IMR-90 (cell line): ENCODE results near the gene NPTN. TPM values are rescaled to one million over a fixed set of nuclear protein-coding genes. Genes with fewer than 3 reads are reported as not detected.
A peak's percentile ranks its signal among the peaks of the same experiment; 100 is the strongest.

ENCODE experiments used
- ATAC-seq: fragments of 200-7000 bp; cut with Tn5 transposase; 2 replicates; pipeline ENCODE4 v1.9.1; 2020; ENCODE audit warnings: low read depth, mild to moderate bottlenecking, moderate library complexity
- BruUV-seq: library from RNA; stranded (reverse); fragments of 400-500 nt; replicated peaks from 2 replicates; lab custom pipeline; 2021; lab: Mats Ljungman, UMichigan
- CTCF ChIA-PET: fragments of 300-600 bp; formaldehyde crosslinking; extraction: SDS; loops from one replicate; lab custom pipeline; 2021; ENCODE audit warnings: antibody characterized with exemption; lab: Yijun Ruan, JAX
- POLR2A ChIA-PET: fragments of 300-600 bp; sonication (Branson Sonifier 250); formaldehyde crosslinking; loops from one replicate; lab custom pipeline; 2022; ENCODE audit warnings: antibody characterized with exemption; ENCODE audit not compliant: unreplicated experiment; lab: Charles Lee
- DNase-seq: peaks from one replicate; pipeline ENCODE4 v3.0.0; 2013
- H2AFZ ChIP-seq: replicated peaks from 2 replicates; pipeline ENCODE3; 2013; ENCODE audit warnings: low read length, mild to moderate bottlenecking; ENCODE audit not compliant: poor library complexity
- H2AK5ac ChIP-seq: 2 replicates; pipeline ENCODE4 v1.6.1; 2013; ENCODE audit warnings: low read depth, low read length, inconsistent platforms
- H2AK9ac ChIP-seq: replicated peaks from 2 replicates; pipeline ENCODE3; 2013; ENCODE audit warnings: mild to moderate bottlenecking, low read depth, low read length, moderate library complexity; ENCODE audit not compliant: poor library complexity
- H2BK120ac ChIP-seq: 2 replicates; pipeline ENCODE4 v1.6.1; 2013; ENCODE audit warnings: low read depth, low read length, inconsistent platforms
- H2BK15ac ChIP-seq: 3 replicates; pipeline ENCODE4 v1.6.1; 2013; ENCODE audit warnings: low read depth, low read length, inconsistent platforms
- H2BK20ac ChIP-seq: 2 replicates; pipeline ENCODE4 v1.6.1; 2013; ENCODE audit warnings: low read depth, mild to moderate bottlenecking, inconsistent platforms, low read length, moderate library complexity
- H2BK5ac ChIP-seq: 2 replicates; pipeline ENCODE4 v1.6.1; 2013; ENCODE audit warnings: mild to moderate bottlenecking, low read depth, low read length, inconsistent platforms; ENCODE audit not compliant: poor library complexity, severe bottlenecking
- H3K14ac ChIP-seq: replicated peaks from 2 replicates; pipeline ENCODE4 v1.6.1; 2013; ENCODE audit warnings: low read depth, low read length, inconsistent platforms
- H3K18ac ChIP-seq: 2 replicates; pipeline ENCODE4 v1.6.1; 2013; ENCODE audit warnings: low read depth, low read length, control low read depth
- H3K23ac ChIP-seq: 2 replicates; pipeline ENCODE4 v1.6.1; 2013; ENCODE audit warnings: low read depth, low read length, inconsistent platforms
- H3K27ac ChIP-seq: 2 replicates; pipeline ENCODE4 v1.5.1; 2013; ENCODE audit warnings: mild to moderate bottlenecking, control low read depth, low read length; ENCODE audit not compliant: insufficient read depth
- H3K27me3 ChIP-seq: 2 replicates; pipeline ENCODE4 v1.6.1; 2013; ENCODE audit warnings: low read length; ENCODE audit not compliant: control insufficient read depth, insufficient read depth
- H3K36me3 ChIP-seq: 2 replicates; pipeline ENCODE4 v1.6.1; 2013; ENCODE audit warnings: low read length, mixed read lengths; ENCODE audit not compliant: control insufficient read depth, insufficient read depth
- H3K4ac ChIP-seq: 2 replicates; pipeline ENCODE4 v1.6.1; 2013; ENCODE audit warnings: low read depth, low read length, inconsistent platforms
- H3K4me1 ChIP-seq: 2 replicates; pipeline ENCODE4 v1.6.1; 2013; ENCODE audit warnings: low read length, mixed read lengths; ENCODE audit not compliant: control insufficient read depth, insufficient read depth
- H3K4me2 ChIP-seq: 2 replicates; pipeline ENCODE4 v1.6.1; 2013; ENCODE audit warnings: low read depth, mild to moderate bottlenecking, control low read depth, low read length, moderate library complexity
- H3K4me3 ChIP-seq: 2 replicates; pipeline ENCODE4 v1.5.1; 2013; ENCODE audit warnings: low read depth, mild to moderate bottlenecking, control low read depth, low read length, moderate library complexity; ENCODE audit not compliant: insufficient read depth
- H3K56ac ChIP-seq: 2 replicates; pipeline ENCODE4 v1.6.1; 2013; ENCODE audit warnings: low read length, inconsistent platforms; ENCODE audit not compliant: insufficient read depth; ENCODE audit errors: extremely low read depth
- H3K79me1 ChIP-seq, 2 experiments: 2 replicates each; pipeline ENCODE4 v1.6.1; 2013; ENCODE audit warnings: low read length in 2 of 2, inconsistent platforms in 1 of 2, low read depth in 1 of 2
- H3K9ac ChIP-seq: 2 replicates; pipeline ENCODE4 v1.6.1; 2013; ENCODE audit warnings: low read depth, low read length, control low read depth
- H3K9me1 ChIP-seq: 2 replicates; pipeline ENCODE4 v1.6.1; 2013; ENCODE audit warnings: low read length, inconsistent platforms; ENCODE audit not compliant: insufficient read depth
- H3K9me3 ChIP-seq: 2 replicates; pipeline ENCODE4 v1.6.1; 2013; ENCODE audit warnings: low read length; ENCODE audit not compliant: control insufficient read depth, insufficient read depth
- H4K20me1 ChIP-seq: 2 replicates; pipeline ENCODE4 v1.6.1; 2013; ENCODE audit warnings: low read length, inconsistent platforms; ENCODE audit not compliant: insufficient read depth
- H4K5ac ChIP-seq: 2 replicates; pipeline ENCODE4 v1.6.1; 2013; ENCODE audit warnings: mild to moderate bottlenecking, low read depth, low read length, control low read depth
- H4K8ac ChIP-seq, 2 experiments: 2 replicates each; pipeline ENCODE4 v1.6.1; 2013; ENCODE audit warnings: low read depth in 2 of 2, low read length in 2 of 2, control low read depth in 1 of 2, inconsistent platforms in 1 of 2
- H4K91ac ChIP-seq: 2 replicates; pipeline ENCODE4 v1.6.1; 2013; ENCODE audit warnings: low read depth, low read length, inconsistent platforms; ENCODE audit not compliant: insufficient read depth
- BHLHE40 ChIP-seq: fragments of 150-350 bp; IDR thresholded peaks from 2 replicates; pipeline ENCODE4 v1.6.1; 2016; ENCODE audit warnings: mild to moderate bottlenecking, low read depth, low read length
- CEBPB ChIP-seq: IDR thresholded peaks from 2 replicates; pipeline ENCODE4 v1.6.1; 2012; ENCODE audit warnings: low read depth, low read length, improper control_type of control experiment
- CHD1 ChIP-seq: IDR thresholded peaks from 2 replicates; pipeline ENCODE4 v1.6.1; 2012; ENCODE audit warnings: low read depth, low read length, improper control_type of control experiment
- FOS ChIP-seq: fragments of 150-350 bp; IDR thresholded peaks from 2 replicates; pipeline ENCODE4 v1.6.1; 2016; ENCODE audit warnings: low read depth, low read length
- MAFK ChIP-seq: IDR thresholded peaks from 2 replicates; pipeline ENCODE4 v1.6.1; 2012; ENCODE audit warnings: low read depth, low read length, improper control_type of control experiment
- MAZ ChIP-seq: IDR thresholded peaks from 2 replicates; pipeline ENCODE4 v1.6.1; 2012; ENCODE audit warnings: low read depth, mild to moderate bottlenecking, low read length, improper control_type of control experiment, moderate library complexity, borderline replicate concordance
- NFE2L2 ChIP-seq: fragments of 150-350 bp; IDR thresholded peaks from 2 replicates; pipeline ENCODE4 v1.6.1; 2016; ENCODE audit warnings: low read depth, mild to moderate bottlenecking, low read length
- POLR2A ChIP-seq: IDR thresholded peaks from 2 replicates; pipeline ENCODE4 v1.6.1; 2012; ENCODE audit warnings: mild to moderate bottlenecking, low read depth, low read length
- RCOR1 ChIP-seq: IDR thresholded peaks from 2 replicates; pipeline ENCODE4 v1.6.1; 2012; ENCODE audit warnings: mild to moderate bottlenecking, low read length, improper control_type of control experiment; ENCODE audit not compliant: insufficient replicate concordance
- WGBS, 2 experiments: methylation state at CpG; one replicate each; pipeline versions ENCODE4 v1.1.5 to v1.1.7; 2013; ENCODE audit warnings: missing lambda C conversion rate in 2 of 2; ENCODE audit not compliant: insufficient read length in 1 of 2; ENCODE audit errors: extremely low coverage in 2 of 2; 5-methylcytosine and 5-hydroxymethylcytosine counted together
- dilution Hi-C: fragments of 300-500 bp; cut with HindIII; formaldehyde crosslinking; loops from one replicate; pipeline ENCODE4 v1.14.3; 2018; ENCODE audit warnings: low sequenced_read_pairs; ENCODE audit not compliant: unreplicated experiment
- in situ Hi-C: fragments of 300-500 bp; cut with MboI; formaldehyde crosslinking; loops from 3 replicates; pipeline ENCODE4 v1.14.3; 2019; ENCODE audit warnings: low sequenced_read_pairs, inconsistent platforms, mixed read lengths
- intact Hi-C: fragments of 100-400 bp; cut with micrococcal nuclease; formaldehyde crosslinking; loops from 2 replicates; pipeline ENCODE4 v1.10.0; 2022
- polyA plus RNA-seq, 3 experiments: library from polyadenylated mRNA; depleted of rRNA; stranded (reverse); fragments of >200 nt; gene quantifications; 2 replicates each; pipeline ENCODE4 v1.2.3, GENCODE V29; 2012; ENCODE audit warnings: low replicate concordance in 1 of 3
- total RNA-seq: library from RNA; depleted of rRNA; stranded (reverse); fragments of >200 nt; gene quantifications from 2 replicates; pipeline ENCODE4 v1.2.3, GENCODE V29; 2012
- TF ChIP-seq, protein P1 (sequence below): fragments of 150-350 bp; IDR thresholded peaks from 2 replicates; pipeline ENCODE4 v1.6.1; 2016; ENCODE audit warnings: low read depth, mild to moderate bottlenecking, low read length, moderate library complexity, borderline replicate concordance

Gene NPTN
- total and polyA plus RNA-seq, 2 of the 4 experiments (the other 2 are of a cell fraction) = 171 to 329 TPM

DNA sequence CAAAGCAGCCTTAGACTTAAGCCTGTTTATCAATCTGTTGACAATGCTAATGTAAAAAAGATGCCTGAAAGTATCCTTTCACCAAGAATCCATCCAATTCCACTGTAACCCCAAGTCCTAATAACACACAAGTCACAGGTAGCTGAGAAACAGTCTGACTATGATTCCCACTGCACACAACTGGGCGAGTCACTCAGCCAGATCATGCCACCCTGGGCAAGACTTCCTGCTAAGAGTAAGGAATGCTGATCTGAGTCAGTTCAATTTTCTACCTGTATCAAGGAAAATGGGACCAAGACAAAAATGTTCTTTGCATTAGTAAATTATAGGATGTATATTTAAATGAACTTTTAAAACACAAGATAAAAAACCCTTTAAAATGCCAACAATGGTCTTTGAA lies 33.3 kb downstream of the NPTN start:
- Histone ChIP-seq H3K4me2 (no peak overlapping the region), H3K56ac (no peak overlapping the region), H3K4me3 (no peak overlapping the region), H2AK5ac (no peak overlapping the region), H2AK9ac (no peak overlapping the region), H2BK15ac (no peak overlapping the region), H4K5ac (no peak overlapping the region), H2BK5ac (no peak overlapping the region), H2BK120ac (no peak overlapping the region), H4K20me1 (peaks cover 94% of the 10 kb centered on the region), H2BK20ac (no peak overlapping the region), H3K27ac (no peak overlapping the region), H4K8ac (no peak overlapping the region), H2AFZ (no peak overlapping the region), H3K36me3 (no peaks in the 10 kb centered on the region; the same call in none of the 2 replicates), H3K4ac (no peak overlapping the region), H3K27me3 (no peaks in the 10 kb centered on the region), H3K18ac (no peak overlapping the region), H3K9me1 (peaks cover 37% of the 10 kb centered on the region), H3K23ac (no peak overlapping the region), H3K79me1 (peaks cover 32 to 94% of the 10 kb centered on the region in 2 experiments), H3K9ac (no peak overlapping the region), H3K4me1 (peaks cover 31% of the 10 kb centered on the region), H3K14ac (no peak overlapping the region), H3K9me3 (no peaks in the 10 kb centered on the region), H4K91ac (no peak overlapping the region)
- in situ Hi-C loops (no loop called here), dilution Hi-C loops (no loop called here), intact Hi-C loops (loop anchor here (2.0 kb wide), 1 partner anchor 33 kb away; the partner anchor contains the start of gene NPTN)
- DNase-seq (peak; percentile 45), ATAC-seq (no peak)
- no TSS peak for BruUV-seq
- POLR2A ChIA-PET = no interaction called here
- CTCF ChIA-PET = no interaction called here
- TF ChIP-seq FOS (no peak), CEBPB (no peak), MAZ (no peak), MAFK (0 out of 2 replicates have a peak, but pooled peaks have one; percentile 2), BHLHE40 (0 out of 2 replicates have a peak, but pooled peaks have one; percentile 16), CHD1 (no peak), NFE2L2 (no peak), RCOR1 (no peak), POLR2A (no peak)
- TF ChIP-seq, protein P1, sequence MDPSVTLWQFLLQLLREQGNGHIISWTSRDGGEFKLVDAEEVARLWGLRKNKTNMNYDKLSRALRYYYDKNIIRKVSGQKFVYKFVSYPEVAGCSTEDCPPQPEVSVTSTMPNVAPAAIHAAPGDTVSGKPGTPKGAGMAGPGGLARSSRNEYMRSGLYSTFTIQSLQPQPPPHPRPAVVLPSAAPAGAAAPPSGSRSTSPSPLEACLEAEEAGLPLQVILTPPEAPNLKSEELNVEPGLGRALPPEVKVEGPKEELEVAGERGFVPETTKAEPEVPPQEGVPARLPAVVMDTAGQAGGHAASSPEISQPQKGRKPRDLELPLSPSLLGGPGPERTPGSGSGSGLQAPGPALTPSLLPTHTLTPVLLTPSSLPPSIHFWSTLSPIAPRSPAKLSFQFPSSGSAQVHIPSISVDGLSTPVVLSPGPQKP = no peak
- no CpG with 5 or more reads among the region's 1 CpG for WGBS, 2 experiments
